Activated naive CD4-positive, alpha-beta T cell treated with anti-CD3 and anti-CD28 coated beads, Interleukin-2, amount 50 U/mL, for 24 hours (primary cell): ENCODE data around the gene ARID5B.

Source experiments
- H3K27ac Mint-ChIP-seq: one replicate; pipeline ENCODE4 v1.8.0; 2021; ENCODE audit warnings: mild to moderate bottlenecking, mixed read lengths
- H3K27me3 Mint-ChIP-seq: one replicate; pipeline ENCODE4 v1.8.0; 2021; ENCODE audit warnings: mixed read lengths
- H3K36me3 Mint-ChIP-seq: one replicate; pipeline ENCODE4 v1.8.0; 2021; ENCODE audit warnings: mixed read lengths
- H3K4me1 Mint-ChIP-seq: one replicate; pipeline ENCODE4 v1.8.0; 2021; ENCODE audit warnings: mixed read lengths
- H3K4me3 Mint-ChIP-seq: one replicate; pipeline ENCODE4 v1.8.0; 2021; ENCODE audit warnings: mild to moderate bottlenecking, mixed read lengths
- H3K9me3 Mint-ChIP-seq: one replicate; pipeline ENCODE4 v1.8.0; 2021; ENCODE audit warnings: mixed read lengths

ARID5B gene

GRCh38 chr10:61907587-61907986 is 6.1 kb downstream of the ARID5B start:
- H3K27me3 Mint-ChIP-seq: no peaks in the 10 kb centered on the region
- no peak overlapping the region for H3K4me3 Mint-ChIP-seq
- H3K27ac Mint-ChIP-seq: no peak overlapping the region
- peaks cover 63% of the 10 kb centered on the region for H3K4me1 Mint-ChIP-seq
- peaks cover 22% of the 10 kb centered on the region for H3K36me3 Mint-ChIP-seq
- no peaks in the 10 kb centered on the region for H3K9me3 Mint-ChIP-seq

GRCh38 chr10:61910226-61910805 is 8.8 kb downstream of the ARID5B start:
- Mint-ChIP-seq H3K27me3 (no peaks in the 10 kb centered on the region), H3K4me1 (peaks cover 71% of the 10 kb centered on the region), H3K36me3 (peaks cover 31% of the 10 kb centered on the region), H3K9me3 (no peaks in the 10 kb centered on the region), H3K4me3 (no peak overlapping the region), H3K27ac (no peak overlapping the region)

- Mint-ChIP-seq H3K27ac (no peak overlapping the region), H3K4me1 (peaks cover 66% of the 10 kb centered on the region), H3K9me3 (no peaks in the 10 kb centered on the region), H3K27me3 (no peaks in the 10 kb centered on the region), H3K4me3 (peak overlapping the region; percentile 11), H3K36me3 (peaks cover 33% of the 10 kb centered on the region)
These were observed 9.4 kb downstream of the ARID5B start for GRCh38 chr10:61910894-61911293.

- peaks cover 33% of the 10 kb centered on the region for H3K36me3 Mint-ChIP-seq
- no peak overlapping the region for H3K4me3 Mint-ChIP-seq
- no peaks in the 10 kb centered on the region for H3K27me3 Mint-ChIP-seq
- H3K27ac Mint-ChIP-seq: peak overlapping the region; percentile 30
- no peaks in the 10 kb centered on the region for H3K9me3 Mint-ChIP-seq
- H3K4me1 Mint-ChIP-seq: peaks cover 61% of the 10 kb centered on the region
These were observed 9.9 kb downstream of the ARID5B start for GRCh38 chr10:61911425-61911824.

GRCh38 chr10:61912981-61913380 is 11.5 kb downstream of the ARID5B start:
- H3K36me3 Mint-ChIP-seq: peaks cover 44% of the 10 kb centered on the region
- no peak overlapping the region for H3K4me3 Mint-ChIP-seq
- H3K27me3 Mint-ChIP-seq: no peaks in the 10 kb centered on the region
- no peaks in the 10 kb centered on the region for H3K9me3 Mint-ChIP-seq
- peak overlapping the region; percentile 8 for H3K27ac Mint-ChIP-seq
- H3K4me1 Mint-ChIP-seq: peaks cover 70% of the 10 kb centered on the region

- Mint-ChIP-seq H3K4me3 (no peak overlapping the region), H3K36me3 (peaks cover 47% of the 10 kb centered on the region), H3K27me3 (no peaks in the 10 kb centered on the region), H3K4me1 (peaks cover 72% of the 10 kb centered on the region), H3K27ac (peak overlapping the region; percentile 81), H3K9me3 (no peaks in the 10 kb centered on the region)
These were observed 16.6 kb downstream of the ARID5B start for GRCh38 chr10:61918140-61918539.

GRCh38 chr10:61918989-61919388 is 17.5 kb downstream of the ARID5B start:
- Mint-ChIP-seq H3K9me3 (no peaks in the 10 kb centered on the region), H3K4me1 (peaks cover 73% of the 10 kb centered on the region), H3K36me3 (peaks cover 47% of the 10 kb centered on the region), H3K4me3 (no peak overlapping the region), H3K27ac (peak overlapping the region; percentile 81), H3K27me3 (no peaks in the 10 kb centered on the region)

GRCh38 chr10:61919646-61920215 is 18.2 kb downstream of the ARID5B start:
- peaks cover 76% of the 10 kb centered on the region for H3K4me1 Mint-ChIP-seq
- H3K27me3 Mint-ChIP-seq: no peaks in the 10 kb centered on the region

GRCh38 chr10:61921143-61921542 is 19.6 kb downstream of the ARID5B start:
- H3K27ac Mint-ChIP-seq: no peak overlapping the region

More at GRCh38 chr10:61919646-61920215, 18.2 kb downstream of the ARID5B start:
- H3K36me3 Mint-ChIP-seq: peaks cover 46% of the 10 kb centered on the region
- no peaks in the 10 kb centered on the region for H3K9me3 Mint-ChIP-seq
- H3K4me3 Mint-ChIP-seq: peak overlapping the region; percentile 7
- H3K27ac Mint-ChIP-seq: no peak overlapping the region

GRCh38 chr10:61923210-61923949 is 21.9 kb downstream of the ARID5B start:
- H3K27ac Mint-ChIP-seq: peak overlapping the region; percentile 26
- H3K9me3 Mint-ChIP-seq: no peaks in the 10 kb centered on the region
- H3K4me3 Mint-ChIP-seq: no peak overlapping the region
- peaks cover 39% of the 10 kb centered on the region for H3K36me3 Mint-ChIP-seq
- no peaks in the 10 kb centered on the region for H3K27me3 Mint-ChIP-seq
- H3K4me1 Mint-ChIP-seq: peaks cover 64% of the 10 kb centered on the region

More at GRCh38 chr10:61921143-61921542, 19.6 kb downstream of the ARID5B start:
- H3K36me3 Mint-ChIP-seq: peaks cover 48% of the 10 kb centered on the region
- H3K4me1 Mint-ChIP-seq: peaks cover 76% of the 10 kb centered on the region
- no peak overlapping the region for H3K4me3 Mint-ChIP-seq
- H3K27me3 Mint-ChIP-seq: no peaks in the 10 kb centered on the region
- H3K9me3 Mint-ChIP-seq: no peaks in the 10 kb centered on the region

- peaks cover 41% of the 10 kb centered on the region for H3K36me3 Mint-ChIP-seq
- no peaks in the 10 kb centered on the region for H3K9me3 Mint-ChIP-seq
- H3K4me3 Mint-ChIP-seq: no peak overlapping the region
- H3K27ac Mint-ChIP-seq: peak overlapping the region; percentile 51
- H3K27me3 Mint-ChIP-seq: no peaks in the 10 kb centered on the region
- peaks cover 64% of the 10 kb centered on the region for H3K4me1 Mint-ChIP-seq
These were observed 22.4 kb downstream of the ARID5B start for GRCh38 chr10:61923950-61924274.

- no peaks in the 10 kb centered on the region for H3K9me3 Mint-ChIP-seq
- no peak overlapping the region for H3K4me3 Mint-ChIP-seq
- peak overlapping the region; percentile 81 for H3K27ac Mint-ChIP-seq
- H3K27me3 Mint-ChIP-seq: no peaks in the 10 kb centered on the region
- H3K4me1 Mint-ChIP-seq: peaks cover 64% of the 10 kb centered on the region
- peaks cover 40% of the 10 kb centered on the region for H3K36me3 Mint-ChIP-seq
These were observed 28.1 kb downstream of the ARID5B start for GRCh38 chr10:61929555-61929954.

- no peaks in the 10 kb centered on the region for H3K9me3 Mint-ChIP-seq
- no peaks in the 10 kb centered on the region for H3K27me3 Mint-ChIP-seq
- H3K27ac Mint-ChIP-seq: peak overlapping the region; percentile 37
- H3K4me1 Mint-ChIP-seq: peaks cover 68% of the 10 kb centered on the region
- H3K36me3 Mint-ChIP-seq: peaks cover 30% of the 10 kb centered on the region
- no peak overlapping the region for H3K4me3 Mint-ChIP-seq
These were observed 30.3 kb downstream of the ARID5B start for GRCh38 chr10:61931620-61932332.

- Mint-ChIP-seq H3K4me1 (peaks cover 81% of the 10 kb centered on the region), H3K9me3 (no peaks in the 10 kb centered on the region)
These were observed 32.5 kb downstream of the ARID5B start for GRCh38 chr10:61933859-61934555.

GRCh38 chr10:61935077-61935476 is 33.6 kb downstream of the ARID5B start:
- Mint-ChIP-seq H3K4me3 (no peak overlapping the region), H3K4me1 (peaks cover 81% of the 10 kb centered on the region), H3K36me3 (peaks cover 21% of the 10 kb centered on the region), H3K27me3 (no peaks in the 10 kb centered on the region), H3K9me3 (no peaks in the 10 kb centered on the region), H3K27ac (peak overlapping the region; percentile 65)

More at GRCh38 chr10:61933859-61934555, 32.5 kb downstream of the ARID5B start:
- H3K27ac Mint-ChIP-seq: peak overlapping the region; percentile 79
- no peaks in the 10 kb centered on the region for H3K27me3 Mint-ChIP-seq
- H3K4me3 Mint-ChIP-seq: no peak overlapping the region
- H3K36me3 Mint-ChIP-seq: peaks cover 25% of the 10 kb centered on the region
